ENCODE results near the gene POLR2I.
A peak's percentile ranks its signal among the peaks of the same experiment; 100 is the strongest.
"Not testable (repeated sequence)": the region's sequence is repeated elsewhere in the genome, so short reads cannot be mapped to it uniquely, and the experiment has no call there.

The POLR2I gene

DNA sequence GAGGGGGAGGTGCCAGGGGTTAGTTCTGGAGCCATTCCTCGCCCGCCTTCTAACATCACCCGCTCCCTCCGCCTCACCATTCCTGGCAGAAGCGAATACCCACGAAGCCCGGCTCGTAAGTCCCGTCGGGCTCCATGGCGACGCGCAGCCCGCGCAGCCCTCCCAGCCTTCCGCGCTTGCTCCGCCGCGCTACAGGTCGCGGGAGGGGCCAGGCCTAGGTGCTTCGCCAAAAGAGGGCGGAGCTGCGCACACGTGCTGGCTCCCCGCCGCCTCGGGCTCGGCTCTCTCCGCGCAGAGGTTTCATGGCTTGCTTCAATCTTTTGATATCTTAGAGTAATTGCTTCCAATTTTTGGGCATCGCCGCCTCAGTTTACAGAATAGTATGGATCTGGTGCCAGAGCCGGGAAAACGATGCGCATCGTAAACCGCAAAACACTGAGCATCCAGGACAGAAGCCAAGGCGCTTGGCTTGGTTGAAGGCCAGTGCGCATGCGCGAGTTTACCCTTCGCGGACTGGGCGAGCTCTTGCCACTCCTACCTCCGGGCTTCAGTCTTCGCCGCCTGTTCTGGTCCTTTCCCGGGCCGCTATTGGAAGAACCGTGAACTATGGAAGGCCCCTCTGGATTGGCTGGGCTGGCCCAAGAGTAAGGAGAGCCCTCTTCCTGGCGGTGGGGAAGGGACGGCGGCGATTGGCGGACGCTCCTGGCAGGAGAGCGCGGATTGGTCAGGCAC lies at the start of gene POLR2I:
TSS of gene POLR2I (minus strand) at position 155 of the 732 bp plus-strand sequence. CDS start at position 136, 19 bp downstream.
- peak; percentile 99 to 100 for DNase-seq

DNA sequence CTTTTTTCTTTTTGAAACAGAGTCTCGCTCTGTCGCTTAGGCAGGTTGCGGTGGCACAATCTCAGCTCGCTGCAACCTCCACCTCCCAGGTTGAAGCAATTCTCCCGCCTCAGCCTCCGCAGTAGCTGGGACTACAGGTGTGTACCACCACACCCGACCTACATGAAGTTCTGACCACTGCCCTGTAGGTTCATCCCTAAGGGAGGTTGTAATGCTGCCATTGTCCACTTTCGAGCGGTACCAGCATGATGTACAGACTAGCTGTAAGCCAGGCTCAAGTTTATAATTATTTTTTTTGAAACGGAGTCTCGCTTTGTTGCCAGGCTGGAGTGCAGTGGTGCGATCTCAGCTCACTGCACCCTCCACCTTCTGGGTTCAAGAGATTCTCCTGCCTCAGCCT lies 49.1 kb upstream of the POLR2I start:
- DNase-seq = no peak

DNA sequence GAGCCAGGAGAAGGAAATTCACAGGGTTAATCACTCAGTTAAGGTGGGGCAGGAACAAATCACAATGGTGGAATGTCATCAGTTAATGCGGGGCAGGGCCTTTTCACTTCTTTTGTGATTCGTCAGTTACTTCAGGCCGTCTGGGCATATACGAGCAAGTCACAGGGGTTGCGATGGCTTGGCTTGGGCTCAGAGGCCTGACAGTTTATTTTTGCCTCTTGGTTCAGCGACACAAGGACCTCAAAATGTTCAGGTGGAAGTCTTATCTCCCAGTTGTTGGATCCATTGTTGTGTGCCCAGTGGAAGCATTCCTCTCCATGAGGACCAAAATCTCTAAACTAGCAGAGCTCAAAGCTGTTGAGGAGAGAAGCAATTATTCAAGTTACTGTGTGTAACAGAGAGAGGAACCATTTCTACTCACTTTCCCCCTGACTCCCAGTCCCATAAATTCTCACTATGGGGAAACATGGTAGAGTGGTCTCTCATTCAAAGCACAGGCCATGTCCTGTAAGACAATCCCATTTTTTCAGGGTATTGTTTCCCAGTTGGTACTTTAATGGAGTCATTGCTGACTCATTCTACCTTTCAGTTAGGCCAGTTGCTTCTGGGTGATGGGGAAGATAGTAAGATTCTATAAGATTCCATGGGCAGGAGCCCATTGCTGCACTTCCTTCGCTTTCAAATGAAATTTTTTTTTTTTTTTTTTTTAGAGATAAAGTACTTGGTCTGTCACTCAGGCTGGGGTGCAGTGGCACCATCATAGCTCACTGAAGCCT lies 46.3 kb upstream of the POLR2I start:
- DNase-seq = no peak

- DNase-seq = no peak
Measured at GRCh38 chr19:36153126-36153525, 38.5 kb upstream of the POLR2I start.

GRCh38 chr19:36152352-36153091 lies 37.8 kb upstream of the POLR2I start, which contains the start of gene COX7A1:
TSS of gene COX7A1 (minus strand) at chr19:36152447. CDS start at chr19:36152407, 40 bp downstream.
- DNase-seq = no peak

GRCh38 chr19:36152019-36152351 lies 37.3 kb upstream of the POLR2I start:
- no peak for DNase-seq

GRCh38 chr19:36151144-36152018 lies 36.7 kb upstream of the POLR2I start:
- DNase-seq = no peak

GRCh38 chr19:36150586-36150985 lies 35.9 kb upstream of the POLR2I start:
- DNase-seq = no peak

- DNase-seq = no peak
Measured at GRCh38 chr19:36149673-36150406, 35.2 kb upstream of the POLR2I start.

DNA sequence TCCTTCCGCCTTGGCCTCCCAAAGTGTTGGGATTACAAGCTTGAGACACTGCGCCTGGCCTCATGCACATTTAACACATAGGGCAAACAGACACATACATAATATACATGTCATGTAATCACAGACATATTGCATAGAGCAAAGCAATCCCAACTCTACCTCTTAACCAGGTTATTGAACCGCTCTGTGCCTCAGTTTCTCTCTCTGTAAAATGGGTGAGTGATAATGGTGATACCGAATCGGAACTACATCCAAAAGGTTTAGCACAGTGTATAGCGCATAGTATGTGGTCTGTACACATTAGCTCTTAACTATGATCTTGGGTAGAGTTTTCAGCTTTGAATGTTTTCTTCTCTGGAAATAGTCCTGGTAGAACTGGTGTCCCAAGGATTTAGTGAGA lies 29.9 kb upstream of the POLR2I start:
- no peak for DNase-seq

DNA sequence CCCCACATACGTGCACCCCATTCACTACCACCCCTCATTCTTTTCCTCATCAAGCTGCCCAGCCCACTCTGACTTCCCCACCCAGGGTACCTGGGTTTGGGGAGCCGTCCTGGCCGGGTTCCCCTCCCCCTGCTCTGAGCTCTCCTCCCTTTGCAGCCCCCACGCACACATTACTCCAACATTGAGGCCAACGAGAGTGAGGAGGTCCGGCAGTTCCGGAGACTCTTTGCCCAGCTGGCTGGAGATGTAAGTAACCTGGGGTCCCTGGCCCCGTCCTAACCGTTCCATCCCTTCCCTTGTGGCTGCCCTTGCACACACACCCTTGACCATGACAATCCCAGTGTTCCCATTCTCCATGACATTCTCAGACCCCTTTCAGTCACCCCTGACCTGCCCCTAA lies 27.8 kb upstream of the POLR2I start:
- no peak for DNase-seq

DNA sequence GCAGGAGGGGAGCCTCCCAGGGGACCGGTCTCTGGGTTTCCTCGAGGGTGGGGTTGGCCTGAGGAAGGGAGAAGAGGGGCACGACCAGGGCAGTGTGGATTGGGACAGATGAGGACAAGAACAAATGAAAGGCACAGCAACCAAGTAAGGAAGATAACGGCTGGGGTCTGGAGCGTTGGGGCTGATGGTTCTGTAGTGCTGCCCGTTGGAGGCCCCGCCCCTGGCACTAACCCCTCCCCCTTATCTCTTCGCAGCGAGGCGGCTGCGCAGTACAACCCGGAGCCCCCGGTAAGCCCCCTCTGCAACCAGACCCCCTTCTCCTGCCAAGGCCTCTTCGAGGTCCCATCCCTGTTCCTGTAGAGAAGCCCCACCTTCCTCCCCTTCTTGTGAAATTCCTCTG lies 27.4 kb upstream of the POLR2I start:
- DNase-seq = no peak

GRCh38 chr19:36141039-36141927 lies 26.6 kb upstream of the POLR2I start:
- peak; percentile 64 to 87 for DNase-seq

GRCh38 chr19:36140304-36141038 lies 25.8 kb upstream of the POLR2I start:
- peak; percentile 49 to 55 for DNase-seq

DNA sequence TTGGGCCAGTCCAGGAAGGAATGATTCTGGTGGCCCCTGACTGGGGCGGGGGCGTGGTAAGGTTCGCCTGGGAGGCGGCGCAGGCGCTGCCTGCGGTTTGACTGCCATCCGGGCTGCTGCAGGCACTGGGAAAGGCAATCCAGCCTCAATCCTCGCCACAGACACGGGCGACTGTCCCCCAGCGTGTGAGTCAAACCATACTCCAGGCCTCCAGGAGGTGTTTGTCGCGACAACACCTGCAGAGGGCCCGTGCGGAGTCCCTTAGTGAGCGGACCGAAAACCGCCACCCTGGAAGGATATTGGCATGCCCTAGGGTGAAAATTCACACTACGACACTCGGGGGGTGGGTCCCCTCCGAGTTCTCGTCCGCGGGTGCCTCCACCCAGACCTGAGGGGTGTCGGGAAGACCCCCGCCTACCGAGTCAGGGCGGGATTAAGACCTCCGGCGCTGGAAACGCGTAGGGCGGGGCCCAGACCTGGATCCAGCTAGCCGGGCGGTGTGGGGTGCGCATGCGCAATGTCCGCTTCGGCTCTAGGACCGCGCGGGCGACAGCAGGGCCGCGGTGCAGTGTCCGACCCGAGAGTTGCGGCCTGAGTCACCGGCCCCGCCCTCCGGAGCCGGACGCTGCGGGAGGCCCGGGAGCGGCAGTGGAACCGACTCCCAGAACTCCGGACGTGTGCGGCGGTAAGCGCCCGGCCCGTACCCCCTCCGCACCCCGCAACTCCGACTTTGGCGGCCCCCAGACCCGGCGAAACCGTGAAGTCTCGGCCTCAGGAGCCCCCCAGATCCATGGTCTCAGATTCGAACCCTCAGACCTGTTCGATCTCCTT lies 25.0 kb upstream of the POLR2I start, which contains the start of gene CAPNS1:
TSS of gene CAPNS1 (plus strand) at position 594 of the 831 bp plus-strand sequence. CDS start 946 bp downstream, outside the sequence.
- DNase-seq = peak; percentile 91 to 99

- no peak for DNase-seq
Measured at GRCh38 chr19:36139120-36139472, 24.4 kb upstream of the POLR2I start.

- peak in 1 of 2 experiments; percentile 34 for DNase-seq
Measured at GRCh38 chr19:36136964-36137686, 22.4 kb upstream of the POLR2I start.

GRCh38 chr19:36134867-36135266 lies 20.2 kb upstream of the POLR2I start:
- not testable (repeated sequence) for DNase-seq

Measured in NCI-H446 (cell line).